Trophoblast cell (in vitro differentiated cells and primary cell): ENCODE data around the gene ADAMTSL2.

Experiments
- DNase-seq, 2 donors: peaks; one replicate each; pipeline ENCODE4 v3.0.0-alpha.2; 2016
- H2AFZ ChIP-seq: 2 replicates; pipeline ENCODE4 v1.6.1; 2013; ENCODE audit warnings: low read length, moderate library complexity, mild to moderate bottlenecking; ENCODE audit not compliant: insufficient read depth, poor library complexity
- H2AK5ac ChIP-seq: 2 replicates; pipeline ENCODE4 v1.6.1; 2013; ENCODE audit warnings: mild to moderate bottlenecking, low read length
- H2BK120ac ChIP-seq: 2 replicates; pipeline ENCODE4 v1.6.1; 2013; ENCODE audit warnings: low read length, mild to moderate bottlenecking, moderate library complexity; ENCODE audit not compliant: insufficient read depth, poor library complexity
- H2BK12ac ChIP-seq: 2 replicates; pipeline ENCODE4 v1.6.1; 2013; ENCODE audit warnings: mild to moderate bottlenecking, low read length, moderate library complexity
- H2BK5ac ChIP-seq: 2 replicates; pipeline ENCODE4 v1.6.1; 2013; ENCODE audit warnings: low read length, low read depth, moderate library complexity, mild to moderate bottlenecking; ENCODE audit not compliant: poor library complexity
- H3K14ac ChIP-seq: 2 replicates; pipeline ENCODE4 v1.6.1; 2013; ENCODE audit warnings: mild to moderate bottlenecking, low read length
- H3K18ac ChIP-seq: 2 replicates; pipeline ENCODE4 v1.6.1; 2013; ENCODE audit warnings: mild to moderate bottlenecking, low read length
- H3K23ac ChIP-seq: 2 replicates; pipeline ENCODE4 v1.6.1; 2013; ENCODE audit warnings: low read length
- H3K27ac ChIP-seq: 2 replicates; pipeline ENCODE4 v1.5.1; 2013; ENCODE audit warnings: low read depth, mild to moderate bottlenecking, inconsistent platforms, low read length, moderate library complexity
- H3K27me3 ChIP-seq: 2 replicates; pipeline ENCODE4 v1.6.1; 2013; ENCODE audit warnings: inconsistent platforms, mild to moderate bottlenecking, low read length, moderate library complexity; ENCODE audit not compliant: insufficient read depth
- H3K36me3 ChIP-seq, 2 experiments: 1 replicate in 1 of 2; 2 replicates in 1 of 2; pipeline ENCODE4 v1.6.1; 2013; ENCODE audit warnings: low read length in 2 of 2, mild to moderate bottlenecking in 2 of 2, moderate library complexity in 1 of 2; ENCODE audit not compliant: insufficient read depth in 2 of 2, control insufficient read depth in 1 of 2
- H3K4ac ChIP-seq: 2 replicates; pipeline ENCODE4 v1.6.1; 2013; ENCODE audit warnings: low read depth, mild to moderate bottlenecking, low read length, moderate library complexity
- H3K4me1 ChIP-seq, 2 experiments: 1 replicate in 1 of 2; 2 replicates in 1 of 2; pipeline ENCODE4 v1.6.1; 2013; ENCODE audit warnings: low read length in 2 of 2, mild to moderate bottlenecking in 2 of 2, moderate library complexity in 1 of 2; ENCODE audit not compliant: insufficient read depth in 2 of 2, control insufficient read depth in 1 of 2
- H3K4me2 ChIP-seq: 2 replicates; pipeline ENCODE4 v1.6.1; 2013; ENCODE audit warnings: inconsistent platforms, mild to moderate bottlenecking, low read length, moderate library complexity
- H3K4me3 ChIP-seq: 2 replicates; pipeline ENCODE4 v1.5.1; 2013; ENCODE audit warnings: mild to moderate bottlenecking, low read depth, low read length, inconsistent platforms
- H3K79me1 ChIP-seq: one replicate; pipeline ENCODE4 v1.6.1; 2013; ENCODE audit warnings: low read length
- H3K79me2 ChIP-seq: 2 replicates; pipeline ENCODE4 v1.6.1; 2013; ENCODE audit warnings: low read length, mild to moderate bottlenecking; ENCODE audit not compliant: control insufficient read depth, insufficient read depth, poor library complexity
- H3K9ac ChIP-seq: 2 replicates; pipeline ENCODE4 v1.6.1; 2013; ENCODE audit warnings: mild to moderate bottlenecking, low read length
- H3K9me3 ChIP-seq: 2 replicates; pipeline ENCODE4 v1.6.1; 2013; ENCODE audit warnings: low read depth, mild to moderate bottlenecking, control low read depth, inconsistent platforms, low read length; ENCODE audit not compliant: insufficient read depth
- H4K12ac ChIP-seq: 2 replicates; pipeline ENCODE4 v1.6.1; 2013; ENCODE audit warnings: low read depth, mild to moderate bottlenecking, low read length, moderate library complexity
- H4K8ac ChIP-seq: 2 replicates; pipeline ENCODE4 v1.6.1; 2013; ENCODE audit warnings: low read depth, mild to moderate bottlenecking, low read length, moderate library complexity
- H4K91ac ChIP-seq: one replicate; pipeline ENCODE4 v1.6.1; 2013; ENCODE audit warnings: low read depth, mild to moderate bottlenecking, low read length, moderate library complexity
- whole genome bisulfite sequencing: extraction: QIAGEN DNeasy Blood & Tissue Kit; methylation state at CpG from one replicate; pipeline ENCODE4 v1.1.7; 2013; ENCODE audit warnings: missing lambda C conversion rate; ENCODE audit not compliant: insufficient read length, insufficient coverage; ENCODE audit errors: extremely low coverage; 5-methylcytosine and 5-hydroxymethylcytosine counted together

The ADAMTSL2 gene

DNA sequence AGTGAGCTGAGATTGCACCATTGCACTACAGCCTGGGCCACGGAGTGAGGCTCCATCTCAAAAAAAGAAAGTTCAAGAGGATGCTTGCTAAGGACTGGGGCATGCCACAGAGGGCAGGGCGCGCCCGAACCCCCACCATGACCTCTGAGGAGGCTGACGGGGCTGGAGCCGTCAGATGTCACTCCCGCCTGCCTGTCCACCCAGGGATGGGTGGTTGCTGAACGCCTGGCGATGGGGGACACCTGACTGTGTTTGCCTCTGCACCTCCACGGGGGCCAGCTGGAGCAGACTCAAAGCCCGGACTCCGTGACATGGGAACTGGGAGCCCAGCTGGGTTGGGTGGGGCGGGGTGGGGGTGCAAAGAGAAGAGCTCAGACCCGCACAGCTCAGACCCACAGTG is 31.9 kb downstream of the ADAMTSL2 start:
- no peaks in the 10 kb centered on the region for H3K79me1 ChIP-seq
- no peaks in the 10 kb centered on the region for H3K9me3 ChIP-seq
- H3K23ac ChIP-seq: no peak overlapping the region
- H2BK120ac ChIP-seq: no peak overlapping the region
- H3K4me1 ChIP-seq: peaks cover 8 to 13% of the 10 kb centered on the region in 2 experiments
- no peak overlapping the region for H2BK5ac ChIP-seq
- no peak overlapping the region for H3K4me3 ChIP-seq
- no peak overlapping the region for H3K18ac ChIP-seq
- no CpG with 5 or more reads among the region's 14 CpGs for WGBS
- no peak overlapping the region for H3K4me2 ChIP-seq
- H4K12ac ChIP-seq: no peak overlapping the region
- no peak overlapping the region for H2AFZ ChIP-seq
- no peak overlapping the region for H3K4ac ChIP-seq
- H2AK5ac ChIP-seq: no peak overlapping the region
- H3K14ac ChIP-seq: no peak overlapping the region
- H3K36me3 ChIP-seq: peaks cover 2% of the 10 kb centered on the region in 2 experiments
- H4K8ac ChIP-seq: no peak overlapping the region
- H2BK12ac ChIP-seq: no peak overlapping the region
- H4K91ac ChIP-seq: no peak overlapping the region
- no peak overlapping the region for H3K27ac ChIP-seq
- H3K79me2 ChIP-seq: no peaks in the 10 kb centered on the region
- DNase-seq: no peak
- no peaks in the 10 kb centered on the region for H3K27me3 ChIP-seq
- no peak overlapping the region for H3K9ac ChIP-seq

DNA sequence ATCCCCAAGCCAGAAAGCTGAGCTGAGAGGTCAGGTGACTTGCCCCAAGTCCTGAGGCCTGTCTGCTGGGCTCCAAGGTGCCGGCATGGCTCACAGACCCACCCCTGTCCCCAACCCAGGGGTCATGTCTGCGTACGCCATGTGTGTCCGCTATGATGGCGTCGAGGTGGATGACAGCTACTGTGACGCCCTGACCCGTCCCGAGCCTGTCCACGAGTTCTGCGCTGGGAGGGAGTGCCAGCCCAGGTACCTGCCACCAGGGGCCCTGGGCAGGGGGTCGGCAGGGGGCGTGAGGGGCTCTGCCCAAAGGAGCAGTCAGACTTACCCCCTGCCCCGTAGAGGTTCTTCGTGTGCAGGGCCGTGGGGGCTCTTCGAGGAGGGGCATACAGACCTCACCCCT is 32.3 kb downstream of the ADAMTSL2 start:
- Histone ChIP-seq H3K9ac (no peak overlapping the region), H3K36me3 (peaks cover 2% of the 10 kb centered on the region in 2 experiments), H3K4me2 (no peak overlapping the region), H3K4me3 (no peak overlapping the region), H3K9me3 (no peaks in the 10 kb centered on the region), H4K8ac (no peak overlapping the region), H2BK5ac (no peak overlapping the region), H2AFZ (no peak overlapping the region), H2BK120ac (no peak overlapping the region), H4K91ac (no peak overlapping the region), H3K27ac (no peak overlapping the region), H3K4me1 (peaks cover 8 to 13% of the 10 kb centered on the region in 2 experiments), H3K4ac (no peak overlapping the region), H3K27me3 (no peaks in the 10 kb centered on the region), H4K12ac (no peak overlapping the region), H3K79me2 (no peaks in the 10 kb centered on the region), H2AK5ac (no peak overlapping the region), H2BK12ac (no peak overlapping the region), H3K18ac (no peak overlapping the region), H3K14ac (no peak overlapping the region), H3K79me1 (no peaks in the 10 kb centered on the region), H3K23ac (no peak overlapping the region)
- DNase-seq: no peak
- WGBS: no CpG with 5 or more reads among the region's 17 CpGs

DNA sequence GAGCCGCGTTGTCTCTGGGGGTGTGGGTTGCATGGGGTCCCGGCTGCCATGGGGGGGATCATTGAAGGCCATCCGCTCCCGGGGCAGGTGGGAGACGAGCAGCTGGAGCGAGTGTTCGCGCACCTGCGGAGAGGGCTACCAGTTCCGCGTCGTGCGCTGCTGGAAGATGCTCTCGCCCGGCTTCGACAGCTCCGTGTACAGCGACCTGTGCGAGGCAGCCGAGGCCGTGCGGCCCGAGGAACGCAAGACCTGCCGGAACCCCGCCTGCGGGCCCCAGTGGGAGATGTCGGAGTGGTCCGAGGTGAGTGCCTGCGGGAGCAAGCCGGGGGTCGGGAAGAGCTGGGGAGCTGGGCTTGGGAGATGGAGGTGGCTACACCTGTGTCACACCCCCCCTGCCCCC is 33.7 kb downstream of the ADAMTSL2 start:
- Histone ChIP-seq H4K91ac (no peak overlapping the region), H2BK120ac (no peak overlapping the region), H2BK12ac (no peak overlapping the region), H3K27me3 (no peaks in the 10 kb centered on the region), H3K9ac (no peak overlapping the region), H3K4me1 (peaks cover 4 to 8% of the 10 kb centered on the region in 2 experiments), H3K79me1 (no peaks in the 10 kb centered on the region), H3K18ac (no peak overlapping the region), H2AK5ac (no peak overlapping the region), H3K14ac (no peak overlapping the region), H3K4ac (no peak overlapping the region), H2BK5ac (no peak overlapping the region), H3K27ac (no peak overlapping the region), H3K36me3 (peaks cover 2% of the 10 kb centered on the region in 2 experiments), H3K4me3 (no peak overlapping the region), H3K9me3 (no peaks in the 10 kb centered on the region), H2AFZ (no peak overlapping the region), H3K79me2 (no peaks in the 10 kb centered on the region), H4K8ac (no peak overlapping the region), H3K4me2 (no peak overlapping the region), H4K12ac (no peak overlapping the region), H3K23ac (no peak overlapping the region)
- no CpG with 5 or more reads among the region's 33 CpGs for WGBS
- no peak for DNase-seq

DNA sequence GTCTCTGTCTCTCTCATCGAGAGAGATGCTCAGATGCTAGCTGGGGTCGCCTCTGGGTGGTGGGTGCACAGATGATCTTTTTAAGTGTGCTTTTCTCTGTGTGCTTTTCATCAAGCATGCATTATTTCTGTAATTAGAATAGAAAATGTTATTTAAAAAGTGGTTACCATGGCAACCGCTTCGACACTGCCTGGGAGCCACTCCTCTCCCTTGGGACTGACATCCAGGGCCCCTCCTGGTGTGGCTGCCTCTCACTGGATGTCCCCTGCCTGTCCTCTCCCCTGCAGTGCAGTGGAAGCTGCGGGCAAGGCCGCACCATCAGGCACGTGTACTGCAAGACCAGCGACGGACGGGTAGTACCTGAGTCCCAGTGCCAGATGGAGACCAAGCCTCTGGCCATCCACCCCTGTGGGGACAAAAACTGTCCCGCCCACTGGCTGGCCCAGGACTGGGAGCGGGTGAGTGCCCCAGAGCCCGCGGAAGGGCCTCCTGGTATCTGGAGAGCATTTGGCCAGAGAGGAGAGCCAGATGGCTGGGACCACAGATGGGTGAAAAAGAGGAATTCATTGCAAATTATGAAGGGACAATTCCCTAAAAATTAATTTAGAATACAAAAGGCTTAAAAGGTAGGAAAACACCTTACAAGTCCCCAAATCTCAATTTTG is 34.7 kb downstream of the ADAMTSL2 start:
- no peak overlapping the region for H3K4ac ChIP-seq
- no peak for DNase-seq
- no peak overlapping the region for H3K9ac ChIP-seq
- no peak overlapping the region for H3K27ac ChIP-seq
- no peak overlapping the region for H3K14ac ChIP-seq
- H2BK12ac ChIP-seq: no peak overlapping the region
- no peak overlapping the region for H3K23ac ChIP-seq
- H2BK5ac ChIP-seq: no peak overlapping the region
- H2BK120ac ChIP-seq: no peak overlapping the region
- peaks cover 0 to 5% of the 10 kb centered on the region in 2 experiments for H3K4me1 ChIP-seq
- H4K12ac ChIP-seq: no peak overlapping the region
- no peak overlapping the region for H3K18ac ChIP-seq
- no peak overlapping the region for H2AK5ac ChIP-seq
- H3K9me3 ChIP-seq: no peaks in the 10 kb centered on the region
- no peak overlapping the region for H2AFZ ChIP-seq
- no peaks in the 10 kb centered on the region for H3K79me2 ChIP-seq
- H4K91ac ChIP-seq: no peak overlapping the region
- no peaks in the 10 kb centered on the region for H3K27me3 ChIP-seq
- H4K8ac ChIP-seq: no peak overlapping the region
- peaks cover 2% of the 10 kb centered on the region in 2 experiments for H3K36me3 ChIP-seq
- H3K4me2 ChIP-seq: no peak overlapping the region
- H3K4me3 ChIP-seq: no peak overlapping the region
- no CpG with 5 or more reads among the region's 14 CpGs for WGBS
- H3K79me1 ChIP-seq: no peaks in the 10 kb centered on the region
